DND-41 (cell line): ENCODE measurements around the gene ZHX3.

Source experiments
- ATAC-seq: fragments of 200-7000 bp; cut with Tn5 transposase; 3 replicates; pipeline ENCODE4 v1.9.1; 2021; ENCODE audit warnings: low read depth; ENCODE audit not compliant: insufficient read depth
- DNase-seq: peaks from one replicate; pipeline ENCODE4 v3.0.0-alpha.2; 2020
- H2AFZ ChIP-seq: 2 replicates; pipeline ENCODE4 v1.6.0; 2012; ENCODE audit warnings: low read depth, low read length
- H3K27ac ChIP-seq: 2 replicates; pipeline ENCODE4 v1.5.1; 2012; ENCODE audit warnings: low read length, inconsistent platforms
- H3K27me3 ChIP-seq: fragments of 200-600 bp; sonication (generic); 2 replicates; pipeline ENCODE4 v1.6.0; 2012; ENCODE audit warnings: low read length, mild to moderate bottlenecking, inconsistent platforms; ENCODE audit not compliant: insufficient read depth, poor library complexity
- H3K36me3 ChIP-seq: 2 replicates; pipeline ENCODE4 v1.5.1; 2012; ENCODE audit warnings: low read length, inconsistent platforms; ENCODE audit not compliant: insufficient read depth
- H3K4me1 ChIP-seq: 2 replicates; pipeline ENCODE4 v1.5.1; 2012; ENCODE audit warnings: mild to moderate bottlenecking, low read length; ENCODE audit not compliant: insufficient read depth
- H3K4me2 ChIP-seq: 2 replicates; pipeline ENCODE4 v1.6.0; 2012; ENCODE audit warnings: mild to moderate bottlenecking, moderate library complexity, low read length, inconsistent platforms; ENCODE audit not compliant: insufficient read depth
- H3K4me3 ChIP-seq, 2 experiments: fragments of 200-600 bp in 1 of 2; shearing (Covaris generic) in 1 of 2; 2 replicates each; pipeline ENCODE4 v1.5.1; 2012 to 2016; ENCODE audit warnings: inconsistent platforms in 2 of 2, low read length in 2 of 2, mild to moderate bottlenecking in 2 of 2, low read depth in 1 of 2, moderate library complexity in 1 of 2
- H3K79me2 ChIP-seq: 2 replicates; pipeline ENCODE4 v1.6.0; 2012; ENCODE audit warnings: low read length, inconsistent platforms; ENCODE audit not compliant: insufficient read depth
- H3K9ac ChIP-seq: 2 replicates; pipeline ENCODE4 v1.6.0; 2012; ENCODE audit warnings: low read depth, mild to moderate bottlenecking, inconsistent platforms, low read length, moderate library complexity
- H3K9me3 ChIP-seq: 2 replicates; pipeline ENCODE4 v1.5.1; 2012; ENCODE audit warnings: low read length, moderate library complexity, mild to moderate bottlenecking, inconsistent platforms; ENCODE audit not compliant: insufficient read depth, severe bottlenecking
- H4K20me1 ChIP-seq: 2 replicates; pipeline ENCODE4 v1.6.0; 2012; ENCODE audit warnings: low read length; ENCODE audit not compliant: insufficient read depth
- EZH2 ChIP-seq: IDR thresholded peaks from 3 replicates; pipeline ENCODE4 v1.6.1; 2012; ENCODE audit warnings: borderline replicate concordance, low read depth, mild to moderate bottlenecking, moderate library complexity, low read length, inconsistent platforms; ENCODE audit not compliant: severe bottlenecking
- TF ChIP-seq, protein P1 (sequence below): IDR thresholded peaks from 2 replicates; pipeline ENCODE4 v1.5.1; 2012; ENCODE audit warnings: borderline replicate concordance, low read length, moderate library complexity, mild to moderate bottlenecking; ENCODE audit not compliant: poor library complexity, severe bottlenecking; ENCODE audit errors: extremely low read depth

Gene ZHX3

DNA sequence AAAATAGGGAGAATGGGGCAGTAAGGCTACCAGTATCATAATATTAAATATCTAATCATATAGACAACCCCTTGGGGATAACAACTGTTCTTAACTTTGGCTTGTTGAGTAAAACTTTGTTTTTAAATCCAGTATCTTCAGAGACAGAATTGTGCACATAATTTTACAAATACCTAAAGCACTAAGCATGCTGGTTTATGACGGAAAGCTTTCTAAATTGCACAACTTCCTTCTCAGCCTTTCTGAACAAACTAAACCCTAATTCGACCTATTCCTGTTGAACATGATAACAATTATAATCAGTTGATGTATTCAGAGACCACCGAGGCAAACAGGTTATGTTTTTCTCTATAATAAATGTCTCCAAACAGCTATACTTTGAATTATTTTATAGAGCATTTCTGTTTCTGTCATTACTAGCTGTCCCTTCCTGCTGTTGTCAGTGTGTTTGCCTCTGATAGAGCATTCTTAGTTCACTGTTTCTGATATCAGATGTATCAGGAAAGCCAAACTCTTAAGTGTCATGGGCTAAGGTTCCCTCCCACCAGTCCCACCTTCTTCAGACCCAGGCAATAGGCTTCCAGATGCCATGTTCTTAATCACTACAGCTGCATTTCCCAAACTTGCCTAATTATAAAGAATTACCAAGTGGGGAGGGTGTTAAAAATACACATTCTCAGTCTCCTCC lies 8.7 kb downstream of the ZHX3 start:
- Histone ChIP-seq H3K4me3 (no peak overlapping the region), H3K36me3 (no peaks in the 10 kb centered on the region), H3K27ac (no peak overlapping the region), H3K79me2 (peaks cover 12% of the 10 kb centered on the region; the same call in 1 of the 2 replicates), H3K4me2 (no peak overlapping the region), H3K9ac (no peak overlapping the region), H4K20me1 (peaks cover 5% of the 10 kb centered on the region; the same call in 1 of the 2 replicates), H3K9me3 (no peaks in the 10 kb centered on the region), H3K4me1 (no peaks in the 10 kb centered on the region), H3K27me3 (no peaks in the 10 kb centered on the region), H2AFZ (no peak overlapping the region)
- DNase-seq (no peak), ATAC-seq (no peak)
- TF ChIP-seq EZH2, result no peak
- TF ChIP-seq, protein P1, sequence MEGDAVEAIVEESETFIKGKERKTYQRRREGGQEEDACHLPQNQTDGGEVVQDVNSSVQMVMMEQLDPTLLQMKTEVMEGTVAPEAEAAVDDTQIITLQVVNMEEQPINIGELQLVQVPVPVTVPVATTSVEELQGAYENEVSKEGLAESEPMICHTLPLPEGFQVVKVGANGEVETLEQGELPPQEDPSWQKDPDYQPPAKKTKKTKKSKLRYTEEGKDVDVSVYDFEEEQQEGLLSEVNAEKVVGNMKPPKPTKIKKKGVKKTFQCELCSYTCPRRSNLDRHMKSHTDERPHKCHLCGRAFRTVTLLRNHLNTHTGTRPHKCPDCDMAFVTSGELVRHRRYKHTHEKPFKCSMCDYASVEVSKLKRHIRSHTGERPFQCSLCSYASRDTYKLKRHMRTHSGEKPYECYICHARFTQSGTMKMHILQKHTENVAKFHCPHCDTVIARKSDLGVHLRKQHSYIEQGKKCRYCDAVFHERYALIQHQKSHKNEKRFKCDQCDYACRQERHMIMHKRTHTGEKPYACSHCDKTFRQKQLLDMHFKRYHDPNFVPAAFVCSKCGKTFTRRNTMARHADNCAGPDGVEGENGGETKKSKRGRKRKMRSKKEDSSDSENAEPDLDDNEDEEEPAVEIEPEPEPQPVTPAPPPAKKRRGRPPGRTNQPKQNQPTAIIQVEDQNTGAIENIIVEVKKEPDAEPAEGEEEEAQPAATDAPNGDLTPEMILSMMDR, result no peak

DNA sequence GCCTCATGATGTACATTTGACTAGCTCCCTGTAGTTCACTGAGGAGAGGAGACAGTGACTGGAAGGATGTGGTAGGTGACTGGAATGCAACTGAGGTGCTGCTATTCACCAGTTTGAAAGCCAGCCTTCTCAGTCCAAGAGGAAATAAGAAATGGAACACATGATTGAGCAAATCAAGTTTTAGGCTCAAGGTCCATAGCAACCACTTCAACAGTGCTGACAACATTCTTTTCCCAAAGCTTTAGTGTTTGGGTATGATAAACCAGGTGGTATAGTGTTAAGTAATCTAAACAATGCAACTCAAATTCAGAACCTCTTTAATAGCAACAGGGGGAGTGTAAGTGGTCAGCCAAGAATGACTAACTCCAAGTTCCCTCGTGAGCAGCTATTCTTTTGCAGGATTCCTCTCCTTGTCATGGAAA lies 9.2 kb downstream of the ZHX3 start:
- H2AFZ ChIP-seq, result no peak overlapping the region
- H3K4me2 ChIP-seq, result no peak overlapping the region
- no peaks in the 10 kb centered on the region for H3K27me3 ChIP-seq
- peaks cover 12% of the 10 kb centered on the region; the same call in 1 of the 2 replicates for H3K79me2 ChIP-seq
- no peaks in the 10 kb centered on the region for H3K36me3 ChIP-seq
- H3K4me3 ChIP-seq, result no peak overlapping the region
- peaks cover 5% of the 10 kb centered on the region; the same call in 1 of the 2 replicates for H4K20me1 ChIP-seq
- H3K4me1 ChIP-seq, result no peaks in the 10 kb centered on the region
- H3K9me3 ChIP-seq, result no peaks in the 10 kb centered on the region
- H3K27ac ChIP-seq, result no peak overlapping the region
- ATAC-seq, result no peak
- DNase-seq, result no peak
- TF ChIP-seq EZH2, result no peak
- TF ChIP-seq, protein P1, result no peak
- H3K9ac ChIP-seq, result no peak overlapping the region

DNA sequence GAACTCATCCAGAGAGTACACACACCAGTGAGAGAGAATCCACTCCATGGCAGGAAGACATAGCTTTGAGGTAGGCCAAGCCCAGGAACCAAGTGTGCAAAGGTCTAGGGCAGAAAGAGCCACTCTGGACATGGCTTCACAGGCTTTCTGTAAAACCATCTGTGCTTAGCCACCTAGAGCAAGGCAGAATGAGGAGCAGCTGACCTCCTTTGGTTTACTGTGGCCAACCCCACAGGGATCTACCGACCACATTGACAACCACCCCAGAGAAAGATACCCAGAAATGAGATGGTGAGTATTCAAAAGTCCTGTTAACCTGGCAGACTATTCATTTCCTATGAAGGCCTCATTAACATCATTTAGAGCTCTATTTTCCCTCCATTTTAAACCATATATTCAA lies 10.5 kb downstream of the ZHX3 start:
- DNase-seq (no peak), ATAC-seq (no peak)
- H3K79me2 ChIP-seq, result peaks cover 8% of the 10 kb centered on the region; the same call in 1 of the 2 replicates
- no peaks in the 10 kb centered on the region for H3K9me3 ChIP-seq
- no peaks in the 10 kb centered on the region for H3K27me3 ChIP-seq
- no peaks in the 10 kb centered on the region for H3K4me1 ChIP-seq
- H3K4me3 ChIP-seq, result no peak overlapping the region
- no peak overlapping the region for H3K9ac ChIP-seq
- no peak overlapping the region for H2AFZ ChIP-seq
- H3K4me2 ChIP-seq, result no peak overlapping the region
- H3K36me3 ChIP-seq, result no peaks in the 10 kb centered on the region
- no peak overlapping the region for H3K27ac ChIP-seq
- TF ChIP-seq EZH2, result no peak
- TF ChIP-seq, protein P1, result no peak
- H4K20me1 ChIP-seq, result peaks cover 5% of the 10 kb centered on the region; the same call in 1 of the 2 replicates
